HCT116 (cell line): ENCODE data around the gene ACACB. TPM values are rescaled to one million over a fixed set of nuclear protein-coding genes. Genes with fewer than 3 reads are reported as not detected.

ENCODE experiments used
- ATAC-seq: fragments of 200-7000 bp; cut with Tn5 transposase; 2 replicates; pipeline ENCODE4 v1.9.1; 2020; ENCODE audit warnings: mild to moderate bottlenecking, moderate library complexity
- BruUV-seq: library from RNA; stranded (reverse); fragments of 400-500 nt; replicated peaks from 2 replicates; lab custom pipeline; 2021; lab: Mats Ljungman, UMichigan
- CTCF ChIA-PET: fragments of 300-600 bp; sonication (Branson Sonifier 250); formaldehyde crosslinking; loops from one replicate; lab custom pipeline; 2021; ENCODE audit warnings: antibody characterized with exemption; lab: Charles Lee
- POLR2A ChIA-PET: fragments of 300-600, 350-600 bp; sonication (Branson Sonifier 250); formaldehyde crosslinking; loops from one replicate; lab custom pipeline; 2021; ENCODE audit warnings: antibody characterized with exemption; lab: Charles Lee
- RAD21 ChIA-PET, 2 experiments: fragments of 300-600 bp; sonication (Branson Sonifier 250); formaldehyde crosslinking; loops; one replicate each; lab custom pipeline; 2023; ENCODE audit warnings: low total read pairs in 2 of 2; ENCODE audit not compliant: uncharacterized antibody in 2 of 2, unreplicated experiment in 2 of 2, low non-redundant PET in 1 of 2; lab: Charles Lee
- DNase-seq: peaks from one replicate; pipeline ENCODE4 v3.0.0-alpha.2; 2010; ENCODE audit warnings: low read depth, low spot score
- H2AFZ ChIP-seq: fragments of 200-600 bp; shearing (Covaris generic), sonication (generic); 2 replicates; pipeline ENCODE4 v1.6.1; 2017; ENCODE audit warnings: low read depth, mixed run types, mixed read lengths, antibody characterized with exemption, low read length; ENCODE audit not compliant: poor library complexity, severe bottlenecking
- H3K27ac ChIP-seq: 2 replicates; pipeline ENCODE4 v1.5.1; 2012; ENCODE audit warnings: low read depth, low read length
- H3K27me3 ChIP-seq: fragments of 200-600 bp; sonication (generic); 2 replicates; pipeline ENCODE4 v1.6.1; 2016; ENCODE audit warnings: mixed run types, low read length, mixed read lengths; ENCODE audit not compliant: insufficient read depth
- H3K36me3 ChIP-seq, 2 experiments: fragments of 200-500 bp in 1 of 2; fragments of 200-600 bp in 1 of 2; sonication (Bioruptor generic) in 1 of 2; sonication (generic) in 1 of 2; 2 replicates each; pipeline versions ENCODE4 v1.5.1 to v1.6.1; 2014 to 2016; ENCODE audit warnings: low read length in 2 of 2, inconsistent platforms in 1 of 2, mixed read lengths in 1 of 2, mixed run types in 1 of 2; ENCODE audit not compliant: insufficient read depth in 2 of 2, control insufficient read depth in 1 of 2
- H3K4me1 ChIP-seq, 2 experiments: fragments of 200-600 bp in 1 of 2; sonication (generic) in 1 of 2; 2 replicates each; pipeline versions ENCODE4 v1.5.1 to v1.6.1; 2012 to 2017; ENCODE audit warnings: low read length in 2 of 2, inconsistent platforms in 1 of 2, mild to moderate bottlenecking in 1 of 2, mixed read lengths in 1 of 2, mixed run types in 1 of 2, moderate library complexity in 1 of 2; ENCODE audit not compliant: insufficient read depth in 2 of 2, control insufficient read depth in 1 of 2
- H3K4me2 ChIP-seq: fragments of 200-600 bp; sonication (generic); 2 replicates; pipeline ENCODE4 v1.6.1; 2017; ENCODE audit warnings: mixed run types, low read length, mixed read lengths
- H3K4me3 ChIP-seq, 2 experiments: fragments of 200-600 bp in 1 of 2; sonication (generic) in 1 of 2; replicated peaks in 1 of 2; 2 replicates each; pipeline ENCODE4 v1.5.1; 2011 to 2016; ENCODE audit warnings: low read length in 2 of 2, control low read depth in 1 of 2, low read depth in 1 of 2, mild to moderate bottlenecking in 1 of 2, mixed read lengths in 1 of 2, mixed run types in 1 of 2
- H3K79me2 ChIP-seq: fragments of 200-600 bp; sonication (generic); 2 replicates; pipeline ENCODE4 v1.6.1; 2017; ENCODE audit warnings: mild to moderate bottlenecking, mixed run types, low read length, moderate library complexity, mixed read lengths; ENCODE audit not compliant: insufficient read depth
- H3K9ac ChIP-seq: fragments of 200-600 bp; sonication (generic); 2 replicates; pipeline ENCODE4 v1.6.1; 2016; ENCODE audit warnings: low read length, mixed read lengths
- H3K9me2 ChIP-seq: fragments of 200-600 bp; sonication (generic), shearing (Covaris generic); 2 replicates; pipeline ENCODE4 v1.6.1; 2017; ENCODE audit warnings: mixed run types, mild to moderate bottlenecking, moderate library complexity; ENCODE audit not compliant: insufficient read depth
- H3K9me3 ChIP-seq, 2 experiments: fragments of 200-500 bp in 1 of 2; fragments of 200-600 bp in 1 of 2; sonication (Bioruptor generic) in 1 of 2; sonication (generic) in 1 of 2; 2 replicates each; pipeline ENCODE4 v1.6.1; 2014 to 2017; ENCODE audit warnings: low read length in 2 of 2, mixed read lengths in 2 of 2, inconsistent platforms in 1 of 2, low read depth in 1 of 2, mild to moderate bottlenecking in 1 of 2, mixed run types in 1 of 2, moderate library complexity in 1 of 2; ENCODE audit not compliant: control insufficient read depth in 1 of 2, insufficient read depth in 1 of 2
- H4K20me1 ChIP-seq: fragments of 200-600 bp; sonication (generic), shearing (Covaris generic); 2 replicates; pipeline ENCODE4 v1.6.1; 2017; ENCODE audit warnings: mixed run types, mild to moderate bottlenecking, moderate library complexity; ENCODE audit not compliant: insufficient read depth
- CBX3 ChIP-seq: IDR thresholded peaks from 2 replicates; pipeline ENCODE4 v1.6.1; 2012; ENCODE audit warnings: low read depth
- EGR1 ChIP-seq: IDR thresholded peaks from 2 replicates; pipeline ENCODE4 v1.6.1; 2012; ENCODE audit warnings: low read depth
- FOSL1 ChIP-seq: IDR thresholded peaks from 2 replicates; pipeline ENCODE4 v1.6.1; 2012; ENCODE audit warnings: low read depth
- POLR2A ChIP-seq: IDR thresholded peaks from 2 replicates; pipeline ENCODE4 v1.7.0; 2011; ENCODE audit warnings: borderline replicate concordance; ENCODE audit not compliant: insufficient read depth, insufficient read length; ENCODE audit errors: extremely low read depth
- SP1 ChIP-seq: IDR thresholded peaks from 2 replicates; pipeline ENCODE4 v1.6.1; 2012; ENCODE audit warnings: low read depth
- SRF ChIP-seq: IDR thresholded peaks from 2 replicates; pipeline ENCODE4 v1.6.1; 2012; ENCODE audit warnings: low read depth
- TCF7L2 ChIP-seq: IDR thresholded peaks from 2 replicates; pipeline ENCODE4 v1.7.0; 2011; ENCODE audit warnings: borderline replicate concordance, inconsistent platforms; ENCODE audit not compliant: insufficient read depth, insufficient read length; ENCODE audit errors: extremely low read depth
- ZBTB33 ChIP-seq: IDR thresholded peaks from 2 replicates; pipeline ENCODE4 v1.6.1; 2011; ENCODE audit warnings: mild to moderate bottlenecking, low read length, moderate library complexity; ENCODE audit not compliant: insufficient replicate concordance; ENCODE audit errors: extremely low read depth
- ZFX ChIP-seq: fragments of 450-650 bp; IDR thresholded peaks from 2 replicates; pipeline ENCODE4 v1.6.1; 2017
- intact Hi-C: fragments of 100-400 bp; cut with micrococcal nuclease; formaldehyde crosslinking; loops from 2 replicates; pipeline ENCODE4 v1.10.0; 2022
- total RNA-seq: library from RNA; stranded (reverse); gene quantifications from one replicate; pipeline ENCODE4 v1.2.1, GENCODE V29; 2021; ENCODE audit not compliant: unreplicated experiment
- TF ChIP-seq, protein P1 (sequence below): IDR thresholded peaks from 2 replicates; pipeline ENCODE4 v1.6.1; 2012

Gene ACACB
- total RNA-seq, 1 experiment from 2014 or later, result 11.1 TPM

- Histone ChIP-seq H3K4me1 (no peaks in the 10 kb centered on the region; a peak in 1 of 4 replicates), H3K79me2 (no peaks in the 10 kb centered on the region), H3K27me3 (no peaks in the 10 kb centered on the region), H3K9ac (no peak overlapping the region), H3K36me3 (no peaks in the 10 kb centered on the region), H3K4me2 (no peak overlapping the region), H3K9me3 (no peaks in the 10 kb centered on the region), H2AFZ (no peak overlapping the region), H4K20me1 (no peaks in the 10 kb centered on the region), H3K9me2 (no peaks in the 10 kb centered on the region), H3K4me3 (no peak overlapping the region), H3K27ac (no peak overlapping the region)
- ChIA-PET CTCF (no interaction called here), RAD21 (no interaction called here), POLR2A (no interaction called here)
- intact Hi-C loops, result no loop called here
- TF ChIP-seq CBX3, result no peak
- no peak for TF ChIP-seq EGR1
- TF ChIP-seq SRF, result no peak
- no peak for TF ChIP-seq FOSL1
- TF ChIP-seq POLR2A, result no peak
- TF ChIP-seq ZBTB33, result no peak
- TF ChIP-seq TCF7L2, result no peak
- no peak for TF ChIP-seq ZFX
- TF ChIP-seq, protein P1, sequence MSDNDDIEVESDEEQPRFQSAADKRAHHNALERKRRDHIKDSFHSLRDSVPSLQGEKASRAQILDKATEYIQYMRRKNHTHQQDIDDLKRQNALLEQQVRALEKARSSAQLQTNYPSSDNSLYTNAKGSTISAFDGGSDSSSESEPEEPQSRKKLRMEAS, result no peak
- no peak for TF ChIP-seq SP1
- ATAC-seq (no peak), DNase-seq (no peak)
- BruUV-seq, result no TSS peak
These were observed 185.3 kb downstream of the ACACB start for GRCh38 chr12:109301643-109302168.
